HCT116 (cell line): ENCODE results near the gene POMGNT2. TPM values are rescaled to one million over a fixed set of nuclear protein-coding genes. Genes with fewer than 3 reads are reported as not detected.

ENCODE experiments used
- ATAC-seq: fragments of 200-7000 bp; cut with Tn5 transposase; 2 replicates; pipeline ENCODE4 v1.9.1; 2020; ENCODE audit warnings: mild to moderate bottlenecking, moderate library complexity
- BruUV-seq: library from RNA; stranded (reverse); fragments of 400-500 nt; replicated peaks from 2 replicates; lab custom pipeline; 2021; lab: Mats Ljungman, UMichigan
- CTCF ChIA-PET: fragments of 300-600 bp; sonication (Branson Sonifier 250); formaldehyde crosslinking; loops from one replicate; lab custom pipeline; 2021; ENCODE audit warnings: antibody characterized with exemption; lab: Charles Lee
- POLR2A ChIA-PET: fragments of 300-600, 350-600 bp; sonication (Branson Sonifier 250); formaldehyde crosslinking; loops from one replicate; lab custom pipeline; 2021; ENCODE audit warnings: antibody characterized with exemption; lab: Charles Lee
- RAD21 ChIA-PET, 2 experiments: fragments of 300-600 bp; sonication (Branson Sonifier 250); formaldehyde crosslinking; loops; one replicate each; lab custom pipeline; 2023; ENCODE audit warnings: low total read pairs in 2 of 2; ENCODE audit not compliant: uncharacterized antibody in 2 of 2, unreplicated experiment in 2 of 2, low non-redundant PET in 1 of 2; lab: Charles Lee
- DNase-seq: peaks from one replicate; pipeline ENCODE4 v3.0.0-alpha.2; 2010; ENCODE audit warnings: low read depth, low spot score
- H2AFZ ChIP-seq: fragments of 200-600 bp; shearing (Covaris generic), sonication (generic); 2 replicates; pipeline ENCODE4 v1.6.1; 2017; ENCODE audit warnings: low read depth, mixed run types, mixed read lengths, antibody characterized with exemption, low read length; ENCODE audit not compliant: poor library complexity, severe bottlenecking
- H3K27ac ChIP-seq: 2 replicates; pipeline ENCODE4 v1.5.1; 2012; ENCODE audit warnings: low read depth, low read length
- H3K27me3 ChIP-seq: fragments of 200-600 bp; sonication (generic); 2 replicates; pipeline ENCODE4 v1.6.1; 2016; ENCODE audit warnings: mixed run types, low read length, mixed read lengths; ENCODE audit not compliant: insufficient read depth
- H3K36me3 ChIP-seq, 2 experiments: fragments of 200-500 bp in 1 of 2; fragments of 200-600 bp in 1 of 2; sonication (Bioruptor generic) in 1 of 2; sonication (generic) in 1 of 2; 2 replicates each; pipeline versions ENCODE4 v1.5.1 to v1.6.1; 2014 to 2016; ENCODE audit warnings: low read length in 2 of 2, inconsistent platforms in 1 of 2, mixed read lengths in 1 of 2, mixed run types in 1 of 2; ENCODE audit not compliant: insufficient read depth in 2 of 2, control insufficient read depth in 1 of 2
- H3K4me1 ChIP-seq, 2 experiments: fragments of 200-600 bp in 1 of 2; sonication (generic) in 1 of 2; 2 replicates each; pipeline versions ENCODE4 v1.5.1 to v1.6.1; 2012 to 2017; ENCODE audit warnings: low read length in 2 of 2, inconsistent platforms in 1 of 2, mild to moderate bottlenecking in 1 of 2, mixed read lengths in 1 of 2, mixed run types in 1 of 2, moderate library complexity in 1 of 2; ENCODE audit not compliant: insufficient read depth in 2 of 2, control insufficient read depth in 1 of 2
- H3K4me2 ChIP-seq: fragments of 200-600 bp; sonication (generic); 2 replicates; pipeline ENCODE4 v1.6.1; 2017; ENCODE audit warnings: mixed run types, low read length, mixed read lengths
- H3K4me3 ChIP-seq, 2 experiments: fragments of 200-600 bp in 1 of 2; sonication (generic) in 1 of 2; replicated peaks in 1 of 2; 2 replicates each; pipeline ENCODE4 v1.5.1; 2011 to 2016; ENCODE audit warnings: low read length in 2 of 2, control low read depth in 1 of 2, low read depth in 1 of 2, mild to moderate bottlenecking in 1 of 2, mixed read lengths in 1 of 2, mixed run types in 1 of 2
- H3K79me2 ChIP-seq: fragments of 200-600 bp; sonication (generic); 2 replicates; pipeline ENCODE4 v1.6.1; 2017; ENCODE audit warnings: mild to moderate bottlenecking, mixed run types, low read length, moderate library complexity, mixed read lengths; ENCODE audit not compliant: insufficient read depth
- H3K9ac ChIP-seq: fragments of 200-600 bp; sonication (generic); 2 replicates; pipeline ENCODE4 v1.6.1; 2016; ENCODE audit warnings: low read length, mixed read lengths
- H3K9me2 ChIP-seq: fragments of 200-600 bp; sonication (generic), shearing (Covaris generic); 2 replicates; pipeline ENCODE4 v1.6.1; 2017; ENCODE audit warnings: mixed run types, mild to moderate bottlenecking, moderate library complexity; ENCODE audit not compliant: insufficient read depth
- H3K9me3 ChIP-seq, 2 experiments: fragments of 200-500 bp in 1 of 2; fragments of 200-600 bp in 1 of 2; sonication (Bioruptor generic) in 1 of 2; sonication (generic) in 1 of 2; 2 replicates each; pipeline ENCODE4 v1.6.1; 2014 to 2017; ENCODE audit warnings: low read length in 2 of 2, mixed read lengths in 2 of 2, inconsistent platforms in 1 of 2, low read depth in 1 of 2, mild to moderate bottlenecking in 1 of 2, mixed run types in 1 of 2, moderate library complexity in 1 of 2; ENCODE audit not compliant: control insufficient read depth in 1 of 2, insufficient read depth in 1 of 2
- H4K20me1 ChIP-seq: fragments of 200-600 bp; sonication (generic), shearing (Covaris generic); 2 replicates; pipeline ENCODE4 v1.6.1; 2017; ENCODE audit warnings: mixed run types, mild to moderate bottlenecking, moderate library complexity; ENCODE audit not compliant: insufficient read depth
- ATF3 ChIP-seq: IDR thresholded peaks from 2 replicates; pipeline ENCODE4 v1.6.1; 2012
- ELF1 ChIP-seq: IDR thresholded peaks from 2 replicates; pipeline ENCODE4 v1.6.1; 2012; ENCODE audit warnings: low read depth, borderline replicate concordance
- MAX ChIP-seq: IDR thresholded peaks from 2 replicates; pipeline ENCODE4 v1.6.1; 2012
- POLR2AphosphoS5 ChIP-seq: IDR thresholded peaks from 2 replicates; pipeline ENCODE4 v1.6.1; 2011; ENCODE audit warnings: mild to moderate bottlenecking, low read depth, low read length, moderate library complexity
- intact Hi-C: fragments of 100-400 bp; cut with micrococcal nuclease; formaldehyde crosslinking; loops from 2 replicates; pipeline ENCODE4 v1.10.0; 2022
- total RNA-seq: library from RNA; stranded (reverse); gene quantifications from one replicate; pipeline ENCODE4 v1.2.1, GENCODE V29; 2021; ENCODE audit not compliant: unreplicated experiment
- TF ChIP-seq, protein P1 (sequence below): IDR thresholded peaks from 2 replicates; pipeline ENCODE4 v1.6.1; 2012; ENCODE audit warnings: low read depth
- TF ChIP-seq, protein P2 (sequence below), 3 experiments: fragments of 200-600 bp in 1 of 3; sonication (generic) in 1 of 3; IDR thresholded peaks in 2 of 3; conservative IDR thresholded peaks in 1 of 3; 2 replicates each; pipeline ENCODE4 v1.5.1; 2012 to 2017; ENCODE audit warnings: low read depth in 2 of 3, low read length in 2 of 3, antibody characterized with exemption in 1 of 3, borderline replicate concordance in 1 of 3, control low read depth in 1 of 3, mild to moderate bottlenecking in 1 of 3, mixed read lengths in 1 of 3, mixed run types in 1 of 3, moderate library complexity in 1 of 3; ENCODE audit not compliant: insufficient read depth in 1 of 3

Gene POMGNT2
- total RNA-seq, 1 experiment from 2014 or later, result 21.6 TPM

DNA sequence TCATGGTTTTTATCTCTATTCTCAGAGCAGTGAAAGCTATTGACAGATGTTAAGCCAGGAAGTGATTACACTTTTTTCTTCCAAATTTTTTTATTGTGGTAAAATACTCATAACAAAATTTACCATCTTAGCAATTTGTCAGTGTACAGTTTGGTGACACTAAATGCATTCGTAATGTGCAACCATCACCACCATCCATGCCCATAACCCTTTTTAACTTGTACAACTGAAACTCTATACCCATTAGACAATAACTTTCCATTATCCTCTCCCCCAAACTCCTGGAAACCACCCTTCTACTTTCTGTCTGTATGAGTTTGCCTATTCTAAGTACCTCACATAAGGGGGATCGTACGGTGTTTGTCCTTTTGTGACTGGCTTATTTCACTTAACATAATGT, 15.1 kb upstream of the POMGNT2 start:
- intact Hi-C loops, result no loop called here
- no peak overlapping the region for H2AFZ ChIP-seq
- no peaks in the 10 kb centered on the region for H3K4me1 ChIP-seq
- no peak overlapping the region for H3K4me3 ChIP-seq
- no peaks in the 10 kb centered on the region for H3K9me3 ChIP-seq
- no peaks in the 10 kb centered on the region for H3K36me3 ChIP-seq
- BruUV-seq, result no TSS peak
- H3K27ac ChIP-seq, result no peak overlapping the region
- no peaks in the 10 kb centered on the region for H4K20me1 ChIP-seq
- no peaks in the 10 kb centered on the region for H3K79me2 ChIP-seq
- ChIA-PET CTCF (no interaction called here), POLR2A (no interaction called here), RAD21 (no interaction called here)
- H3K27me3 ChIP-seq, result no peaks in the 10 kb centered on the region
- no peak for ATAC-seq
- no peak overlapping the region for H3K4me2 ChIP-seq
- TF ChIP-seq, protein P1, sequence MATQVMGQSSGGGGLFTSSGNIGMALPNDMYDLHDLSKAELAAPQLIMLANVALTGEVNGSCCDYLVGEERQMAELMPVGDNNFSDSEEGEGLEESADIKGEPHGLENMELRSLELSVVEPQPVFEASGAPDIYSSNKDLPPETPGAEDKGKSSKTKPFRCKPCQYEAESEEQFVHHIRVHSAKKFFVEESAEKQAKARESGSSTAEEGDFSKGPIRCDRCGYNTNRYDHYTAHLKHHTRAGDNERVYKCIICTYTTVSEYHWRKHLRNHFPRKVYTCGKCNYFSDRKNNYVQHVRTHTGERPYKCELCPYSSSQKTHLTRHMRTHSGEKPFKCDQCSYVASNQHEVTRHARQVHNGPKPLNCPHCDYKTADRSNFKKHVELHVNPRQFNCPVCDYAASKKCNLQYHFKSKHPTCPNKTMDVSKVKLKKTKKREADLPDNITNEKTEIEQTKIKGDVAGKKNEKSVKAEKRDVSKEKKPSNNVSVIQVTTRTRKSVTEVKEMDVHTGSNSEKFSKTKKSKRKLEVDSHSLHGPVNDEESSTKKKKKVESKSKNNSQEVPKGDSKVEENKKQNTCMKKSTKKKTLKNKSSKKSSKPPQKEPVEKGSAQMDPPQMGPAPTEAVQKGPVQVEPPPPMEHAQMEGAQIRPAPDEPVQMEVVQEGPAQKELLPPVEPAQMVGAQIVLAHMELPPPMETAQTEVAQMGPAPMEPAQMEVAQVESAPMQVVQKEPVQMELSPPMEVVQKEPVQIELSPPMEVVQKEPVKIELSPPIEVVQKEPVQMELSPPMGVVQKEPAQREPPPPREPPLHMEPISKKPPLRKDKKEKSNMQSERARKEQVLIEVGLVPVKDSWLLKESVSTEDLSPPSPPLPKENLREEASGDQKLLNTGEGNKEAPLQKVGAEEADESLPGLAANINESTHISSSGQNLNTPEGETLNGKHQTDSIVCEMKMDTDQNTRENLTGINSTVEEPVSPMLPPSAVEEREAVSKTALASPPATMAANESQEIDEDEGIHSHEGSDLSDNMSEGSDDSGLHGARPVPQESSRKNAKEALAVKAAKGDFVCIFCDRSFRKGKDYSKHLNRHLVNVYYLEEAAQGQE, result no peak
- TF ChIP-seq ELF1 (no peak), ATF3 (no peak), POLR2AphosphoS5 (no peak), MAX (no peak)
- TF ChIP-seq, protein P2, sequence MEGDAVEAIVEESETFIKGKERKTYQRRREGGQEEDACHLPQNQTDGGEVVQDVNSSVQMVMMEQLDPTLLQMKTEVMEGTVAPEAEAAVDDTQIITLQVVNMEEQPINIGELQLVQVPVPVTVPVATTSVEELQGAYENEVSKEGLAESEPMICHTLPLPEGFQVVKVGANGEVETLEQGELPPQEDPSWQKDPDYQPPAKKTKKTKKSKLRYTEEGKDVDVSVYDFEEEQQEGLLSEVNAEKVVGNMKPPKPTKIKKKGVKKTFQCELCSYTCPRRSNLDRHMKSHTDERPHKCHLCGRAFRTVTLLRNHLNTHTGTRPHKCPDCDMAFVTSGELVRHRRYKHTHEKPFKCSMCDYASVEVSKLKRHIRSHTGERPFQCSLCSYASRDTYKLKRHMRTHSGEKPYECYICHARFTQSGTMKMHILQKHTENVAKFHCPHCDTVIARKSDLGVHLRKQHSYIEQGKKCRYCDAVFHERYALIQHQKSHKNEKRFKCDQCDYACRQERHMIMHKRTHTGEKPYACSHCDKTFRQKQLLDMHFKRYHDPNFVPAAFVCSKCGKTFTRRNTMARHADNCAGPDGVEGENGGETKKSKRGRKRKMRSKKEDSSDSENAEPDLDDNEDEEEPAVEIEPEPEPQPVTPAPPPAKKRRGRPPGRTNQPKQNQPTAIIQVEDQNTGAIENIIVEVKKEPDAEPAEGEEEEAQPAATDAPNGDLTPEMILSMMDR (IDR thresholded peaks at IDR 0.05 in 2 of 3, conservative IDR thresholded peaks at IDR 0.05 in 1 of 3; ENCODE audit: borderline replicate concordance in 1 of 3, insufficient read depth in 1 of 3, low read depth in 2 of 3, low read length in 2 of 3), result no peak
- no peak for DNase-seq
- no peak overlapping the region for H3K9ac ChIP-seq
- no peaks in the 10 kb centered on the region for H3K9me2 ChIP-seq
